Brain microvascular endothelial cell (primary cell): Measurements from ENCODE around the gene ISCA2.

Experiments used
- DNase-seq: peaks from one replicate; pipeline ENCODE4 v3.0.0-alpha.2; 2020
- H3K27ac ChIP-seq: fragments of 250-450 bp; sonication (Bioruptor Pico); 2 replicates; pipeline ENCODE4 v1.5.1; 2020; ENCODE audit warnings: mild to moderate bottlenecking, moderate library complexity
- H3K27me3 ChIP-seq: fragments of 250-450 bp; sonication (Bioruptor Pico); replicated peaks from 2 replicates; pipeline ENCODE4 v1.5.1; 2020; ENCODE audit warnings: mild to moderate bottlenecking
- H3K36me3 ChIP-seq: fragments of 250-450 bp; sonication (Bioruptor Pico); replicated peaks from 2 replicates; pipeline ENCODE4 v1.5.1; 2020; ENCODE audit warnings: mild to moderate bottlenecking
- H3K4me3 ChIP-seq: 2 replicates; pipeline ENCODE4 v1.5.1; 2011; ENCODE audit warnings: low read depth, mild to moderate bottlenecking, control low read depth, low read length, moderate library complexity
- in situ Hi-C: cut with HindIII; loops from 2 replicates; pipeline ENCODE4 v1.10.0; 2017; ENCODE audit warnings: low sequenced_read_pairs, low pct_ligation_motif_present
- TF ChIP-seq, protein P1 (sequence below): IDR thresholded peaks from 2 replicates; pipeline ENCODE4 v1.5.1; 2011; ENCODE audit warnings: low read depth, mild to moderate bottlenecking, moderate library complexity, low read length, control low read depth, inconsistent platforms; ENCODE audit errors: missing control alignments

Gene ISCA2

GRCh38 chr14:74510223-74510931 is 16.8 kb downstream of the ISCA2 start:
- in situ Hi-C loops, result no loop called here
- H3K27me3 ChIP-seq, result no peaks in the 10 kb centered on the region
- DNase-seq, result peak; percentile 67
- H3K4me3 ChIP-seq, result no peak overlapping the region
- peak overlapping the region; percentile 62 for H3K27ac ChIP-seq
- H3K36me3 ChIP-seq, result peaks cover 35% of the 10 kb centered on the region
- TF ChIP-seq, protein P1, sequence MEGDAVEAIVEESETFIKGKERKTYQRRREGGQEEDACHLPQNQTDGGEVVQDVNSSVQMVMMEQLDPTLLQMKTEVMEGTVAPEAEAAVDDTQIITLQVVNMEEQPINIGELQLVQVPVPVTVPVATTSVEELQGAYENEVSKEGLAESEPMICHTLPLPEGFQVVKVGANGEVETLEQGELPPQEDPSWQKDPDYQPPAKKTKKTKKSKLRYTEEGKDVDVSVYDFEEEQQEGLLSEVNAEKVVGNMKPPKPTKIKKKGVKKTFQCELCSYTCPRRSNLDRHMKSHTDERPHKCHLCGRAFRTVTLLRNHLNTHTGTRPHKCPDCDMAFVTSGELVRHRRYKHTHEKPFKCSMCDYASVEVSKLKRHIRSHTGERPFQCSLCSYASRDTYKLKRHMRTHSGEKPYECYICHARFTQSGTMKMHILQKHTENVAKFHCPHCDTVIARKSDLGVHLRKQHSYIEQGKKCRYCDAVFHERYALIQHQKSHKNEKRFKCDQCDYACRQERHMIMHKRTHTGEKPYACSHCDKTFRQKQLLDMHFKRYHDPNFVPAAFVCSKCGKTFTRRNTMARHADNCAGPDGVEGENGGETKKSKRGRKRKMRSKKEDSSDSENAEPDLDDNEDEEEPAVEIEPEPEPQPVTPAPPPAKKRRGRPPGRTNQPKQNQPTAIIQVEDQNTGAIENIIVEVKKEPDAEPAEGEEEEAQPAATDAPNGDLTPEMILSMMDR, result no peak

DNA sequence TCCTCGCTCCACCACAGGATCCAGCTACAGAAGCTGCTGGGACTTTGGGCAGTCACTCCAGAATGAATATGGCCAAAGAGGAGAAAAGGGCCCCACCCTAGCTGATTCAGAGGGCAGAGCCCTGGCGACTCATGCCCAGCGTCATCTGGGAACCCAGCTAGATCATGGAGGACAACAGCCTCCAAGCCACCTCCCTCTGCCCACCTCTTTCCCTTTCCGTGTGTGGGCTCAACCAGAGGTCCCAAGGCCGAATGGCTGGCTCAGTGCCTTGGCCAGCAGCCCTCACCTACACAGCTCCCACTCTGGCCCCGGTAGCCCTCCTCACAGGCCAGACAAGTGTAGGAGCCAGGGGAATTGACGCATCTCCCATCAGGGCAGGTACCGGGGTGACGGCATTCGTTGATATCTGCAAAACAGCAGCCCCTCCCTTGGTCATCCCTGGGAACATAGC is 17.4 kb downstream of the ISCA2 start:
- TF ChIP-seq, protein P1, result no peak
- peaks cover 41% of the 10 kb centered on the region for H3K36me3 ChIP-seq
- DNase-seq, result no peak
- no peak overlapping the region for H3K4me3 ChIP-seq
- in situ Hi-C loops, result no loop called here
- no peaks in the 10 kb centered on the region for H3K27me3 ChIP-seq
- H3K27ac ChIP-seq, result peak overlapping the region; percentile 62

GRCh38 chr14:74511966-74512830 is 18.6 kb downstream of the ISCA2 start:
- TF ChIP-seq, protein P1, result no peak
- DNase-seq, result no peak
- H3K36me3 ChIP-seq, result peaks cover 34% of the 10 kb centered on the region
- in situ Hi-C loops, result no loop called here
- H3K4me3 ChIP-seq, result no peak overlapping the region
- no peak overlapping the region for H3K27ac ChIP-seq
- H3K27me3 ChIP-seq, result no peaks in the 10 kb centered on the region

DNA sequence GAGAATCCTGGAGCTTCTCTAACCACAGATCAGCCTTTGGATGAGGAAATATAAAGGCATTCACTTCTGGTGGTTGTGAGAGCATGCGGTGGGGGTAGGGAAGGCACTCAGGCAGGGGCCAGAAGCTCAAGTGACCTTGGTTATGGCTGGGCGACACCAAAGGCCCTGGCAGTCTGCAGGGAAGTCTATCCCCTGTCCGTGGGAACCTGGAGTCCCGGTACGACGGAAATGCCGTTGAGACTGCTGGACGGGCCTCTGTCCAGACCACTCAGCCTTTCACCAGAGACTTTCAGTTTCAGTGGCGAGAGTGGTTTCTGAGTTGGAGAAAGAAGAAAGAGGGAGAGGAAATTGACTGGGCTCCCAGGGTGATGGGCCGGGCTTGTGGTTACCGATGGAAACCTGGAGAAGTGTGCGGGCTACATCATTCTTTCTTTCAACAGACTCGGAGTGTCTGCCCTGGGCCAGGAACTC is 20.9 kb downstream of the ISCA2 start:
- H3K27ac ChIP-seq, result peak overlapping the region; percentile 89
- TF ChIP-seq, protein P1, result no peak
- no peak overlapping the region for H3K4me3 ChIP-seq
- no peaks in the 10 kb centered on the region for H3K27me3 ChIP-seq
- peak; percentile 78 for DNase-seq
- in situ Hi-C loops, result no loop called here
- peaks cover 33% of the 10 kb centered on the region for H3K36me3 ChIP-seq

- no peak for DNase-seq
- Histone ChIP-seq H3K36me3 (peaks cover 29% of the 10 kb centered on the region), H3K27ac (no peak overlapping the region), H3K4me3 (no peak overlapping the region), H3K27me3 (no peaks in the 10 kb centered on the region)
- in situ Hi-C loops, result no loop called here
- TF ChIP-seq, protein P1, result no peak
These were observed 22.4 kb downstream of the ISCA2 start for GRCh38 chr14:74515891-74516412.
